SK-N-SH treated with all-trans-retinoic acid at 6 μM for 48 hours (cell line): Measurements from ENCODE around the gene SCAF4.

Experiments used
- ATAC-seq: fragments of 200-7000 bp; cut with Tn5 transposase; 3 replicates; pipeline ENCODE4 v1.9.1; 2020; ENCODE audit warnings: mild to moderate bottlenecking, moderate library complexity
- ARNTL ChIP-seq: fragments of 450-650 bp; formaldehyde crosslinking; IDR thresholded peaks from 2 replicates; pipeline ENCODE4 v1.5.0; 2020; ENCODE audit warnings: low read depth, mild to moderate bottlenecking, moderate library complexity, borderline replicate concordance
- BACH2 ChIP-seq: fragments of 250-450 bp; sonication (Bioruptor Pico); IDR thresholded peaks from 2 replicates; pipeline ENCODE4 v1.9.0; 2021; ENCODE audit warnings: mild to moderate bottlenecking, borderline replicate concordance
- CSDC2 ChIP-seq: fragments of 250-450 bp; sonication (Bioruptor Pico); IDR thresholded peaks from 2 replicates; pipeline ENCODE4 v1.5.0; 2020; ENCODE audit warnings: mild to moderate bottlenecking, moderate library complexity
- CSRNP3 ChIP-seq: fragments of 250-450 bp; sonication (Bioruptor Pico); IDR thresholded peaks from 2 replicates; pipeline ENCODE4 v1.5.1; 2021; ENCODE audit warnings: mild to moderate bottlenecking, moderate library complexity
- ESRRG ChIP-seq: fragments of 250-450 bp; sonication (Bioruptor Pico); IDR thresholded peaks from 2 replicates; pipeline ENCODE4 v1.6.1; 2021; ENCODE audit warnings: mild to moderate bottlenecking
- ISL1 ChIP-seq: fragments of 250-450 bp; sonication (Bioruptor Pico); IDR thresholded peaks from 2 replicates; pipeline ENCODE4 v2.1.2; 2022; ENCODE audit warnings: mild to moderate bottlenecking, moderate library complexity
- OSR1 ChIP-seq: fragments of 250-450 bp; sonication (Bioruptor Pico); IDR thresholded peaks from 2 replicates; pipeline ENCODE4 v1.8.0; 2022; ENCODE audit warnings: moderate library complexity, mild to moderate bottlenecking, inconsistent platforms
- PATZ1 ChIP-seq: fragments of 250-450 bp; sonication (Bioruptor Pico); IDR thresholded peaks from 2 replicates; pipeline ENCODE4 v1.8.0; 2020; ENCODE audit warnings: mild to moderate bottlenecking, moderate library complexity, borderline replicate concordance
- POU6F1 ChIP-seq: fragments of 250-450 bp; sonication (Bioruptor Pico); IDR thresholded peaks from 2 replicates; pipeline ENCODE4 v1.8.0; 2021; ENCODE audit warnings: low read depth, mild to moderate bottlenecking, moderate library complexity, borderline replicate concordance
- PPARA ChIP-seq: fragments of 250-450 bp; sonication (Bioruptor Pico); IDR thresholded peaks from 2 replicates; pipeline ENCODE4 v1.5.0; 2020; ENCODE audit warnings: mild to moderate bottlenecking, borderline replicate concordance
- RARB ChIP-seq: fragments of 250-450 bp; sonication (Bioruptor Pico); IDR thresholded peaks from 2 replicates; pipeline ENCODE4 v1.8.0; 2021; ENCODE audit warnings: mild to moderate bottlenecking, moderate library complexity
- SNAI2 ChIP-seq: fragments of 250-450 bp; sonication (Bioruptor Pico); IDR thresholded peaks from 2 replicates; pipeline ENCODE4 v1.5.0; 2020; ENCODE audit warnings: mild to moderate bottlenecking, moderate library complexity
- TCF4 ChIP-seq: fragments of 250-450 bp; sonication (Bioruptor Pico); IDR thresholded peaks from 2 replicates; pipeline ENCODE4 v1.8.0; 2021; ENCODE audit warnings: mild to moderate bottlenecking, moderate library complexity, borderline replicate concordance
- TOX ChIP-seq: fragments of 250-450 bp; sonication (Bioruptor Pico); IDR thresholded peaks from 2 replicates; pipeline ENCODE4 v1.8.0; 2021; ENCODE audit warnings: mild to moderate bottlenecking, moderate library complexity, borderline replicate concordance
- ZC3H10 ChIP-seq: fragments of 250-450 bp; sonication (Bioruptor Pico); IDR thresholded peaks from 2 replicates; pipeline ENCODE4 v1.5.1; 2021; ENCODE audit warnings: mild to moderate bottlenecking, moderate library complexity
- ZFP3 ChIP-seq: fragments of 250-450 bp; sonication (Bioruptor Pico); IDR thresholded peaks from 2 replicates; pipeline ENCODE4 v1.5.0; 2020; ENCODE audit warnings: mild to moderate bottlenecking, moderate library complexity
- ZFP30 ChIP-seq: fragments of 450-650 bp; formaldehyde crosslinking; IDR thresholded peaks from 2 replicates; pipeline ENCODE4 v1.5.0; 2022; ENCODE audit warnings: mild to moderate bottlenecking, moderate library complexity
- ZNF70 ChIP-seq: fragments of 450-650 bp; formaldehyde crosslinking; IDR thresholded peaks from 2 replicates; pipeline ENCODE4 v1.5.0; 2020; ENCODE audit warnings: mild to moderate bottlenecking, moderate library complexity
- ZNF8 ChIP-seq: fragments of 450-650 bp; formaldehyde crosslinking; IDR thresholded peaks from 2 replicates; pipeline ENCODE4 v1.5.0; 2020; ENCODE audit warnings: mild to moderate bottlenecking, moderate library complexity
- TF ChIP-seq, protein P1 (sequence below): fragments of 250-450 bp; sonication (Bioruptor Pico); IDR thresholded peaks from 2 replicates; pipeline ENCODE4 v1.5.1; 2020; ENCODE audit warnings: low read depth, mild to moderate bottlenecking, moderate library complexity
- TF ChIP-seq, protein P2 (sequence below): fragments of 250-450 bp; sonication (Bioruptor Pico); IDR thresholded peaks from 2 replicates; pipeline ENCODE4 v1.5.0; 2020; ENCODE audit warnings: mild to moderate bottlenecking, moderate library complexity

The SCAF4 gene

GRCh38 chr21:31671146-31671716 is 60.7 kb downstream of the SCAF4 start (continued):
- TF ChIP-seq, protein P1, sequence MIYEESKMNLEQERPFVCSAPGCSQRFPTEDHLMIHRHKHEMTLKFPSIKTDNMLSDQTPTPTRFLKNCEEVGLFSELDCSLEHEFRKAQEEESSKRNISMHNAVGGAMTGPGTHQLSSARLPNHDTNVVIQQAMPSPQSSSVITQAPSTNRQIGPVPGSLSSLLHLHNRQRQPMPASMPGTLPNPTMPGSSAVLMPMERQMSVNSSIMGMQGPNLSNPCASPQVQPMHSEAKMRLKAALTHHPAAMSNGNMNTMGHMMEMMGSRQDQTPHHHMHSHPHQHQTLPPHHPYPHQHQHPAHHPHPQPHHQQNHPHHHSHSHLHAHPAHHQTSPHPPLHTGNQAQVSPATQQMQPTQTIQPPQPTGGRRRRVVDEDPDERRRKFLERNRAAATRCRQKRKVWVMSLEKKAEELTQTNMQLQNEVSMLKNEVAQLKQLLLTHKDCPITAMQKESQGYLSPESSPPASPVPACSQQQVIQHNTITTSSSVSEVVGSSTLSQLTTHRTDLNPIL, result no peak
- TF ChIP-seq ZNF8 (CRISPR knock-in tag) (no peak), ZC3H10 (CRISPR knock-in tag) (no peak), TCF4 (no peak)
- TF ChIP-seq, protein P2, sequence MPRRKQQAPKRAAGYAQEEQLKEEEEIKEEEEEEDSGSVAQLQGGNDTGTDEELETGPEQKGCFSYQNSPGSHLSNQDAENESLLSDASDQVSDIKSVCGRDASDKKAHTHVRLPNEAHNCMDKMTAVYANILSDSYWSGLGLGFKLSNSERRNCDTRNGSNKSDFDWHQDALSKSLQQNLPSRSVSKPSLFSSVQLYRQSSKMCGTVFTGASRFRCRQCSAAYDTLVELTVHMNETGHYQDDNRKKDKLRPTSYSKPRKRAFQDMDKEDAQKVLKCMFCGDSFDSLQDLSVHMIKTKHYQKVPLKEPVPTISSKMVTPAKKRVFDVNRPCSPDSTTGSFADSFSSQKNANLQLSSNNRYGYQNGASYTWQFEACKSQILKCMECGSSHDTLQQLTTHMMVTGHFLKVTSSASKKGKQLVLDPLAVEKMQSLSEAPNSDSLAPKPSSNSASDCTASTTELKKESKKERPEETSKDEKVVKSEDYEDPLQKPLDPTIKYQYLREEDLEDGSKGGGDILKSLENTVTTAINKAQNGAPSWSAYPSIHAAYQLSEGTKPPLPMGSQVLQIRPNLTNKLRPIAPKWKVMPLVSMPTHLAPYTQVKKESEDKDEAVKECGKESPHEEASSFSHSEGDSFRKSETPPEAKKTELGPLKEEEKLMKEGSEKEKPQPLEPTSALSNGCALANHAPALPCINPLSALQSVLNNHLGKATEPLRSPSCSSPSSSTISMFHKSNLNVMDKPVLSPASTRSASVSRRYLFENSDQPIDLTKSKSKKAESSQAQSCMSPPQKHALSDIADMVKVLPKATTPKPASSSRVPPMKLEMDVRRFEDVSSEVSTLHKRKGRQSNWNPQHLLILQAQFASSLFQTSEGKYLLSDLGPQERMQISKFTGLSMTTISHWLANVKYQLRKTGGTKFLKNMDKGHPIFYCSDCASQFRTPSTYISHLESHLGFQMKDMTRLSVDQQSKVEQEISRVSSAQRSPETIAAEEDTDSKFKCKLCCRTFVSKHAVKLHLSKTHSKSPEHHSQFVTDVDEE (CRISPR knock-in tag), result no peak

DNA sequence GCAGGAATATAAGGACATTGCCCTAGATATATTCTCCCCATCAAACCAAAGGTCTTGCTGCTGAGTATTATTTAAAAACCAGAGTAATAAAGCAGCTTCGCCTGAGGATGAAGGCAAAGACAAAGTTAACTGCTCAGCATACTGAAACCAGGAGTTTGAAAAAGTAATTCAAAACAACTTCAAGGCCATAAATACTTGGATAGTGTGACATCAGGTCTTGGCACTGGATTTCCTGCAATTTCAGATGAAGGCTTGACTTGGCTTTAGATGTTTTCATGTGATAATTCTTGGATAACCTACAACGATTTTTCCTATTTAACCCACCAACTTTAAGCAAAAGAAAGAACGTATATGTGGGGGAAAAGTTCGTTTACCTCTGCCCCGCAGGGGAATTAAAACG is 61.8 kb downstream of the SCAF4 start:
- no peak for ATAC-seq
- TF ChIP-seq OSR1 (CRISPR knock-in tag), result no peak
- TF ChIP-seq RARB (CRISPR knock-in tag), result no peak
- TF ChIP-seq ZNF8 (CRISPR knock-in tag), result no peak
- TF ChIP-seq ESRRG (CRISPR knock-in tag), result no peak

- ATAC-seq, result no peak
- TF ChIP-seq POU6F1 (CRISPR knock-in tag), result no peak
- TF ChIP-seq ZNF70 (CRISPR knock-in tag), result no peak
- TF ChIP-seq, protein P2 (CRISPR knock-in tag), result no peak
- no peak for TF ChIP-seq ZFP3 (CRISPR knock-in tag)
- TF ChIP-seq BACH2 (CRISPR knock-in tag), result no peak
- no peak for TF ChIP-seq CSDC2 (CRISPR knock-in tag)
- no peak for TF ChIP-seq ZC3H10 (CRISPR knock-in tag)
- TF ChIP-seq ZNF8 (CRISPR knock-in tag), result no peak
- no peak for TF ChIP-seq PPARA
- TF ChIP-seq PATZ1 (CRISPR knock-in tag), result no peak
- TF ChIP-seq ARNTL (CRISPR knock-in tag), result no peak
- no peak for TF ChIP-seq SNAI2 (CRISPR knock-in tag)
- TF ChIP-seq TCF4, result no peak
- no peak for TF ChIP-seq CSRNP3
- TF ChIP-seq, protein P1, result no peak
- TF ChIP-seq ZFP30, result no peak
- TF ChIP-seq TOX (CRISPR knock-in tag), result no peak
- TF ChIP-seq ISL1 (CRISPR knock-in tag), result no peak
- no peak for TF ChIP-seq RARB (CRISPR knock-in tag)
- TF ChIP-seq, all 23 proteins: peak for 0
Measured at GRCh38 chr21:31668651-31669491, 63.0 kb downstream of the SCAF4 start.
